HepG2 (cell line): Measurements from ENCODE around the gene HPCAL1. TPM values are rescaled to one million over a fixed set of nuclear protein-coding genes. Genes with fewer than 3 reads are reported as not detected.

Experiments used
- BRF2 ChIP-seq: sonication (generic); formaldehyde crosslinking; IDR thresholded peaks from 2 replicates; pipeline ENCODE4 v1.8.1; 2022; ENCODE audit warnings: mild to moderate bottlenecking, missing genetic modification reagents
- IKZF1 ChIP-seq: fragments of 450-650 bp; IDR thresholded peaks from 2 replicates; pipeline ENCODE4 v1.7.1; 2016
- MED8 ChIP-seq: sonication (generic); formaldehyde crosslinking; IDR thresholded peaks from 2 replicates; pipeline ENCODE4 v1.8.1; 2023; ENCODE audit warnings: mild to moderate bottlenecking, missing genetic modification reagents; ENCODE audit not compliant: insufficient replicate concordance
- SKI ChIP-seq: fragments of 450-650 bp; IDR thresholded peaks from one replicate; pipeline ENCODE4 v1.6.1; 2018; ENCODE audit warnings: mild to moderate bottlenecking; ENCODE audit not compliant: partially characterized antibody
- SOX5 ChIP-seq: IDR thresholded peaks from 2 replicates; pipeline ENCODE4 v1.6.1; 2016; ENCODE audit warnings: borderline replicate concordance
- STAT6 ChIP-seq: sonication (generic); formaldehyde crosslinking; IDR thresholded peaks from 2 replicates; pipeline ENCODE4 v1.4.0; 2020; ENCODE audit warnings: missing genetic modification reagents, mild to moderate bottlenecking, borderline replicate concordance
- TBL1XR1 ChIP-seq: fragments of 150-350 bp; IDR thresholded peaks from 2 replicates; pipeline ENCODE4 v1.6.1; 2014; ENCODE audit warnings: borderline replicate concordance, low read length; ENCODE audit not compliant: partially characterized antibody
- TOE1 ChIP-seq: sonication (generic); formaldehyde crosslinking; IDR thresholded peaks from 2 replicates; pipeline ENCODE4 v1.4.0; 2020; ENCODE audit warnings: mild to moderate bottlenecking, missing genetic modification reagents
- ZBTB33 ChIP-seq: sonication (generic); formaldehyde crosslinking; IDR thresholded peaks from 2 replicates; pipeline ENCODE4 v1.4.0; 2020; ENCODE audit warnings: missing genetic modification reagents
- ZBTB46 ChIP-seq: sonication (generic); formaldehyde crosslinking; IDR thresholded peaks from 2 replicates; pipeline ENCODE4 v1.4.0; 2020; ENCODE audit warnings: mild to moderate bottlenecking, missing genetic modification reagents, borderline replicate concordance
- ZNF605 ChIP-seq: sonication (generic); formaldehyde crosslinking; IDR thresholded peaks from 2 replicates; pipeline ENCODE4 v1.8.0; 2022; ENCODE audit warnings: mild to moderate bottlenecking, missing genetic modification reagents
- ZNF672 ChIP-seq: sonication (generic); formaldehyde crosslinking; IDR thresholded peaks from 2 replicates; pipeline ENCODE4 v1.8.1; 2022; ENCODE audit warnings: missing genetic modification reagents
- ZNF687 ChIP-seq: sonication (generic); formaldehyde crosslinking; IDR thresholded peaks from 2 replicates; pipeline ENCODE4 v1.5.1; 2020; ENCODE audit warnings: mild to moderate bottlenecking, missing genetic modification reagents, moderate library complexity
- ZNF781 ChIP-seq: sonication (generic); formaldehyde crosslinking; IDR thresholded peaks from 2 replicates; pipeline ENCODE4 v1.5.1; 2020; ENCODE audit warnings: borderline replicate concordance, mild to moderate bottlenecking, missing genetic modification reagents; ENCODE audit errors: not compliant biosample characterization
- polyA plus RNA-seq, 8 experiments: library from polyadenylated mRNA; depleted of rRNA in 3 of 8; stranded (reverse) in 7 of 8; unstranded in 1 of 8; fragments of >200 nt; fragmentation: Illumina TruSeq in 4 of 8; extraction: Trizol in 4 of 8; gene quantifications; 2 replicates each; pipeline versions ENCODE4 v1.2.1 to v1.2.3, GENCODE V29; 2011 to 2016; ENCODE audit warnings: low read depth in 4 of 8, missing spikeins in 1 of 8, mixed read lengths in 1 of 8; ENCODE audit not compliant: insufficient read depth in 1 of 8
- total RNA-seq, 5 experiments: library from RNA; depleted of rRNA; stranded (reverse); fragments of >200 nt; fragmentation: Illumina TruSeq; extraction: Trizol; gene quantifications; 2 replicates each; pipeline ENCODE4 v1.2.3, GENCODE V29; 2016; ENCODE audit warnings: low read depth in 1 of 5

HPCAL1 gene
- total and polyA plus RNA-seq, 2 of the 13 experiments (the other 11 are each of a cell fraction or from before 2014, with no cell fraction given) = 29.5 to 29.9 TPM

GRCh38 chr2:10326707-10327594, 24.2 kb downstream of the HPCAL1 start (continued):
- TF ChIP-seq ZNF687 (CRISPR knock-in tag) = peak; percentile 13; the same call in 1 of the 2 replicates
- TF ChIP-seq TBL1XR1 = no peak
- no peak for TF ChIP-seq TOE1 (CRISPR knock-in tag)
- TF ChIP-seq IKZF1 = no peak
- peak; percentile 30; the same call in 1 of the 2 replicates for TF ChIP-seq SOX5 (CRISPR knock-in tag)
- no peak for TF ChIP-seq MED8 (CRISPR knock-in tag)
- no peak for TF ChIP-seq ZNF781 (CRISPR knock-in tag)
- TF ChIP-seq ZBTB46 (CRISPR knock-in tag) = no peak
- no peak; the same call in 1 of the 2 replicates for TF ChIP-seq STAT6 (CRISPR knock-in tag)
- 0 out of 2 replicates have a peak, but pooled peaks have one; percentile 32 for TF ChIP-seq ZNF605
- no peak for TF ChIP-seq SKI
- no peak for TF ChIP-seq BRF2
- no peak for TF ChIP-seq ZBTB33 (CRISPR knock-in tag)
- no peak for TF ChIP-seq ZNF672 (CRISPR knock-in tag)
